HepG2 (cell line): ENCODE results near the gene NPC1. TPM values are rescaled to one million over a fixed set of nuclear protein-coding genes. Genes with fewer than 3 reads are reported as not detected.

ENCODE experiments used
- BRD4 ChIP-seq: sonication (generic); formaldehyde crosslinking; IDR thresholded peaks from 2 replicates; pipeline ENCODE4 v1.4.0; 2020; ENCODE audit warnings: missing genetic modification reagents
- CHD2 ChIP-seq: IDR thresholded peaks from 2 replicates; pipeline ENCODE4 v1.6.1; 2011; ENCODE audit warnings: low read depth, low read length, improper control_type of control experiment
- ETS1 ChIP-seq: sonication (generic); formaldehyde crosslinking; IDR thresholded peaks from 2 replicates; pipeline ENCODE4 v1.4.0; 2020; ENCODE audit warnings: missing genetic modification reagents
- NR2F1 ChIP-seq, 2 experiments: fragments of 450-650 bp in 1 of 2; formaldehyde crosslinking in 1 of 2; IDR thresholded peaks; 2 replicates each; pipeline versions ENCODE4 v1.5.0 to v1.6.1; 2016 to 2020; ENCODE audit warnings: mild to moderate bottlenecking in 1 of 2, missing compliant biosample characterization in 1 of 2, missing genetic modification reagents in 1 of 2, moderate library complexity in 1 of 2
- SRF ChIP-seq: IDR thresholded peaks from 2 replicates; pipeline ENCODE4 v1.6.1; 2011; ENCODE audit warnings: mild to moderate bottlenecking, low read depth, low read length, moderate library complexity
- TBP ChIP-seq: sonication (generic); formaldehyde crosslinking; IDR thresholded peaks from 2 replicates; pipeline ENCODE4 v1.5.0; 2020; ENCODE audit warnings: missing genetic modification reagents
- ZBTB49 ChIP-seq: sonication (generic); formaldehyde crosslinking; IDR thresholded peaks from 2 replicates; pipeline ENCODE4 v1.4.0; 2020; ENCODE audit warnings: missing genetic modification reagents, borderline replicate concordance
- ZNF710 ChIP-seq: sonication (generic); formaldehyde crosslinking; IDR thresholded peaks from 2 replicates; pipeline ENCODE4 v1.5.0; 2020; ENCODE audit warnings: mild to moderate bottlenecking, missing genetic modification reagents, borderline replicate concordance
- ZNF772 ChIP-seq: sonication (generic); formaldehyde crosslinking; IDR thresholded peaks from 2 replicates; pipeline ENCODE4 v1.5.0; 2020; ENCODE audit warnings: mild to moderate bottlenecking, missing genetic modification reagents
- ZNF777 ChIP-seq: sonication (generic); formaldehyde crosslinking; IDR thresholded peaks from 2 replicates; pipeline ENCODE4 v1.4.0; 2020; ENCODE audit warnings: missing genetic modification reagents
- ZNF792 ChIP-seq: IDR thresholded peaks from 2 replicates; pipeline ENCODE4 v1.6.1; 2016
- ZSCAN5A ChIP-seq: sonication (generic); formaldehyde crosslinking; IDR thresholded peaks from 2 replicates; pipeline ENCODE4 v1.8.0; 2022; ENCODE audit warnings: mild to moderate bottlenecking, missing genetic modification reagents, borderline replicate concordance
- polyA plus RNA-seq, 8 experiments: library from polyadenylated mRNA; depleted of rRNA in 3 of 8; stranded (reverse) in 7 of 8; unstranded in 1 of 8; fragments of >200 nt; fragmentation: Illumina TruSeq in 4 of 8; extraction: Trizol in 4 of 8; gene quantifications; 2 replicates each; pipeline versions ENCODE4 v1.2.1 to v1.2.3, GENCODE V29; 2011 to 2016; ENCODE audit warnings: low read depth in 4 of 8, missing spikeins in 1 of 8, mixed read lengths in 1 of 8; ENCODE audit not compliant: insufficient read depth in 1 of 8
- total RNA-seq, 5 experiments: library from RNA; depleted of rRNA; stranded (reverse); fragments of >200 nt; fragmentation: Illumina TruSeq; extraction: Trizol; gene quantifications; 2 replicates each; pipeline ENCODE4 v1.2.3, GENCODE V29; 2016; ENCODE audit warnings: low read depth in 1 of 5
- TF ChIP-seq, protein P1 (sequence below): sonication (generic); formaldehyde crosslinking; IDR thresholded peaks from 2 replicates; pipeline ENCODE4 v1.5.0; 2020; ENCODE audit warnings: missing genetic modification reagents, mild to moderate bottlenecking, borderline replicate concordance
- TF ChIP-seq, protein P2 (sequence below): sonication (generic); formaldehyde crosslinking; IDR thresholded peaks from 2 replicates; pipeline ENCODE4 v1.5.0; 2020; ENCODE audit warnings: missing genetic modification reagents, mild to moderate bottlenecking, borderline replicate concordance
- TF ChIP-seq, protein P3 (sequence below): sonication (generic); formaldehyde crosslinking; IDR thresholded peaks from 2 replicates; pipeline ENCODE4 v1.8.0; 2023; ENCODE audit warnings: mild to moderate bottlenecking, missing genetic modification reagents
- TF ChIP-seq, protein P4 (sequence below): IDR thresholded peaks from 2 replicates; pipeline ENCODE4 v1.6.1; 2016; ENCODE audit warnings: missing biosample characterization, missing genetic modification reagents, low read depth

NPC1 gene
- total and polyA plus RNA-seq, 2 of the 13 experiments (the other 11 are each of a cell fraction or from before 2014, with no cell fraction given) = 46.5 to 114 TPM

GRCh38 chr18:23629444-23629946 is 43.2 kb upstream of the NPC1 start (continued):
- no peak for TF ChIP-seq ETS1 (CRISPR knock-in tag)
- TF ChIP-seq ZNF710 (CRISPR knock-in tag) = no peak
- no peak for TF ChIP-seq ZNF777 (CRISPR knock-in tag)
- TF ChIP-seq, protein P1, sequence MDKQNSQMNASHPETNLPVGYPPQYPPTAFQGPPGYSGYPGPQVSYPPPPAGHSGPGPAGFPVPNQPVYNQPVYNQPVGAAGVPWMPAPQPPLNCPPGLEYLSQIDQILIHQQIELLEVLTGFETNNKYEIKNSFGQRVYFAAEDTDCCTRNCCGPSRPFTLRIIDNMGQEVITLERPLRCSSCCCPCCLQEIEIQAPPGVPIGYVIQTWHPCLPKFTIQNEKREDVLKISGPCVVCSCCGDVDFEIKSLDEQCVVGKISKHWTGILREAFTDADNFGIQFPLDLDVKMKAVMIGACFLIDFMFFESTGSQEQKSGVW (CRISPR knock-in tag) = no peak
- TF ChIP-seq BRD4 (CRISPR knock-in tag) = no peak
- TF ChIP-seq ZNF792 (CRISPR knock-in tag) = no peak
- TF ChIP-seq ZNF772 = no peak
- no peak for TF ChIP-seq ZBTB49 (CRISPR knock-in tag)
- peak; percentile 77 to 89 for TF ChIP-seq NR2F1 (CRISPR knock-in tag; IDR thresholded peaks at IDR 0.05)
- TF ChIP-seq, protein P2, sequence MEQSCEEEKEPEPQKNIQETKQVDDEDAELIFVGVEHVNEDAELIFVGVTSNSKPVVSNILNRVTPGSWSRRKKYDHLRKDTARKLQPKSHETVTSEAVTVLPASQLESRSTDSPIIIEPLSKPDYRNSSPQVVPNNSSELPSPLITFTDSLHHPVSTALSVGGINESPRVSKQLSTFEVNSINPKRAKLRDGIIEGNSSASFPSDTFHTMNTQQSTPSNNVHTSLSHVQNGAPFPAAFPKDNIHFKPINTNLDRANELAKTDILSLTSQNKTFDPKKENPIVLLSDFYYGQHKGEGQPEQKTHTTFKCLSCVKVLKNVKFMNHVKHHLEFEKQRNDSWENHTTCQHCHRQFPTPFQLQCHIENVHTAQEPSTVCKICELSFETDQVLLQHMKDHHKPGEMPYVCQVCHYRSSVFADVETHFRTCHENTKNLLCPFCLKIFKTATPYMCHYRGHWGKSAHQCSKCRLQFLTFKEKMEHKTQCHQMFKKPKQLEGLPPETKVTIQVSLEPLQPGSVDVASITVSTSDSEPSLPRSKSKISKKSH (CRISPR knock-in tag) = no peak
- TF ChIP-seq, protein P3, sequence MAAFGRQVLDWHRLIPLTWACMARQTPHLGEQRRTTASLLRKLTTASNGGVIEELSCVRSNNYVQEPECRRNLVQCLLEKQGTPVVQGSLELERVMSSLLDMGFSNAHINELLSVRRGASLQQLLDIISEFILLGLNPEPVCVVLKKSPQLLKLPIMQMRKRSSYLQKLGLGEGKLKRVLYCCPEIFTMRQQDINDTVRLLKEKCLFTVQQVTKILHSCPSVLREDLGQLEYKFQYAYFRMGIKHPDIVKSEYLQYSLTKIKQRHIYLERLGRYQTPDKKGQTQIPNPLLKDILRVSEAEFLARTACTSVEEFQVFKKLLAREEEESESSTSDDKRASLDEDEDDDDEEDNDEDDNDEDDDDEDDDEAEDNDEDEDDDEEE (CRISPR knock-in tag) = no peak
- no peak for TF ChIP-seq TBP (CRISPR knock-in tag)
- no peak for TF ChIP-seq CHD2
- TF ChIP-seq SRF = no peak
- TF ChIP-seq, protein P4, sequence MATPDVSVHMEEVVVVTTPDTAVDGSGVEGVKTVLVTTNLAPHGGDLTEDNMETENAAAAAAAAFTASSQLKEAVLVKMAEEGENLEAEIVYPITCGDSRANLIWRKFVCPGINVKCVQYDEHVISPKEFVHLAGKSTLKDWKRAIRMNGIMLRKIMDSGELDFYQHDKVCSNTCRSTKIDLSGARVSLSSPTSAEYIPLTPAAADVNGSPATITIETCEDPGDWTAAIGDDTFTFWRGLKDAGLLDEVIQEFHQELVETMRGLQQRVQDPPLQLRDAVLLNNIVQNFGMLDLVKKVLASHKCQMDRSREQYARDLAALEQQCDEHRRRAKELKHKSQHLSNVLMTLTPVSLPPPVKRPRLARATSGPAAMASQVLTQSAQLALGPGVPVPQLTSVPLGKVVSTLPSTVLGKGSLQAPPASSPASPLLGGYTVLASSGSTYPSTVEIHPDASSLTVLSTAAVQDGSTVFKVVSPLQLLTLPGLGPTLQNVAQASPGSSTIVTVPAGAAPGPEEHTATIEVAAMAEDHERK = no peak
- TF ChIP-seq ZSCAN5A (CRISPR knock-in tag) = no peak
